ENCODE measurements around the gene SERINC3.

Gene SERINC3

DNA sequence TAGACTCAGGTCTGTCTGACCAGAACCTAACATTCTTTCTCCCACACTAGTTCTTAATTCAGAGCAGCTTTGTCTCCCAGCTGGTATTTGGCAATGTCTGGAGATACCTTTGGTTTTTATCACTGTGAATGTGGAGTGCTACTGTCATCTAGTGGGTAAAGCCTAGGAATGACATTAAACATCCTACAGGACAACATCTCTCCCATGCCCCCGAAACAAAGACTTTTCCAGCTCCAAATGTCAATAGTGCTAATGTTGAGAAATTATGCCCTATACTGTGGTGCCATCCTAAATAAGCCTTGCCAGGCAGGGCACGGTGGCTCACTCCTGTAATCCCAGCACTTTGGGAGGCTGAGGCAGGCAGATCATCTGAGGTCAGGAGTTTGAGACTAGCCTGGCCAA, 50.4 kb downstream of the SERINC3 start:
- H3K4me3 ChIP-seq (ENCODE audit: low read length): no peak overlapping the region
- TF ChIP-seq ZNF274 (IDR thresholded peaks at IDR 0.05; ENCODE audit: low read depth, low read length): no peak

DNA sequence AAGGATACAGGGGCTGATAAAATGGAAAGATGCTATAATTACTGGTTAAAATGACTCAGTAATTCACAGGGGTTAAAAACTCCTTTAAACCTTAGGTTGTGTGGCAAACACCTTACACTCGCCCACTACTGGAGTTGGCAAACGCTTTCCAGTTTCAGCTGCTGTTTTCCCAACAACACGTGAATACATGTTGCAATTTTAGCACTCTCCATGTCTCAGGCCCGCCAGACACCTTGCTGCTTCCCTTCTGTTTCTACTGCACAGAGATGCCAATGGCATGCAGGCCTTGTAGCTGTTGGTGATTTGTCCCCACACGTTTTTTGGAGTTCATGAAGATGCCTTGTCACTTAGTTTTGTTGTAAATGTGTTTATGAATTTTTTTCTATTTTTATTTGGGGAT, 51.5 kb downstream of the SERINC3 start:
- no peak overlapping the region for H3K4me3 ChIP-seq (ENCODE audit: low read length)
- TF ChIP-seq ZNF274 (IDR thresholded peaks at IDR 0.05; ENCODE audit: low read depth, low read length): no peak

GRCh38 chr20:44468044-44468782, 53.7 kb downstream of the SERINC3 start:
- H3K4me3 ChIP-seq (ENCODE audit: low read length): no peak overlapping the region
- no peak for TF ChIP-seq ZNF274 (IDR thresholded peaks at IDR 0.05; ENCODE audit: low read depth, low read length)

GRCh38 chr20:44467289-44467883, 54.5 kb downstream of the SERINC3 start:
- TF ChIP-seq ZNF274 (IDR thresholded peaks at IDR 0.05; ENCODE audit: low read depth, low read length): no peak
- H3K4me3 ChIP-seq (ENCODE audit: low read length): no peak overlapping the region

- TF ChIP-seq ZNF274 (IDR thresholded peaks at IDR 0.05; ENCODE audit: low read depth, low read length): no peak
Observed at GRCh38 chr20:44465001-44465560, 56.8 kb downstream of the SERINC3 start.

DNA sequence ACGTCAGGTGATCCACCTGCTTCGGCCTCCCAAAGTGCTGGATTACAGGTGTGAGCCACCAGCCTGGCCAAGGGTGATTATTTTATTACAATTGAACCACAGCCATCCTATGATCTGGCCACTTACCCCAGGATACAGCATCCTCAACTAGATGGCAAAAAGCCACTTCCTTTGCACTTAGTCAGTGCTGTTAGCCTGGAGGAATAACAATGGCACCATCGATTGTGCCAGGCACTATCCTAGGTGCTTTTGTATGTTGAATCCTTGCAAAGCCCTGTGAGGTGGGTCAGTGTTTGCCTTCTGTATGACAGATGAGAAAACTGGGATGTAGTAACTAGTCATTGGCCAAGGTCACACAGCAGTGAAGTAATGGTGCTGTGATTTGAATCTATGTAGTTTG, 57.4 kb downstream of the SERINC3 start:
- TF ChIP-seq ZNF274 (IDR thresholded peaks at IDR 0.05; ENCODE audit: low read depth, low read length): no peak

More at GRCh38 chr20:44465001-44465560, 56.8 kb downstream of the SERINC3 start:
- H3K4me3 ChIP-seq (ENCODE audit: low read length): no peak overlapping the region

GRCh38 chr20:44463466-44463865, 58.4 kb downstream of the SERINC3 start:
- H3K4me3 ChIP-seq (ENCODE audit: low read length): no peak overlapping the region
- no peak for TF ChIP-seq ZNF274 (IDR thresholded peaks at IDR 0.05; ENCODE audit: low read depth, low read length)

More for the DNA sequence above, 57.4 kb downstream of the SERINC3 start:
- no peak overlapping the region for H3K4me3 ChIP-seq (ENCODE audit: low read length)

- no peak for TF ChIP-seq ZNF274 (IDR thresholded peaks at IDR 0.05; ENCODE audit: low read depth, low read length)
- no peak overlapping the region for H3K4me3 ChIP-seq (ENCODE audit: low read length)
Observed at GRCh38 chr20:44461803-44462174, 60.1 kb downstream of the SERINC3 start.

GRCh38 chr20:44461142-44461802, 60.6 kb downstream of the SERINC3 start:
- TF ChIP-seq ZNF274 (IDR thresholded peaks at IDR 0.05; ENCODE audit: low read depth, low read length): no peak
- H3K4me3 ChIP-seq (ENCODE audit: low read length): no peak overlapping the region

GRCh38 chr20:44460795-44461141, 61.1 kb downstream of the SERINC3 start:
- H3K4me3 ChIP-seq (ENCODE audit: low read length): no peak overlapping the region
- no peak for TF ChIP-seq ZNF274 (IDR thresholded peaks at IDR 0.05; ENCODE audit: low read depth, low read length)

- TF ChIP-seq ZNF274 (IDR thresholded peaks at IDR 0.05; ENCODE audit: low read depth, low read length): no peak
- no peak overlapping the region for H3K4me3 ChIP-seq (ENCODE audit: low read length)
Observed at GRCh38 chr20:44459271-44459670, 62.6 kb downstream of the SERINC3 start.

DNA sequence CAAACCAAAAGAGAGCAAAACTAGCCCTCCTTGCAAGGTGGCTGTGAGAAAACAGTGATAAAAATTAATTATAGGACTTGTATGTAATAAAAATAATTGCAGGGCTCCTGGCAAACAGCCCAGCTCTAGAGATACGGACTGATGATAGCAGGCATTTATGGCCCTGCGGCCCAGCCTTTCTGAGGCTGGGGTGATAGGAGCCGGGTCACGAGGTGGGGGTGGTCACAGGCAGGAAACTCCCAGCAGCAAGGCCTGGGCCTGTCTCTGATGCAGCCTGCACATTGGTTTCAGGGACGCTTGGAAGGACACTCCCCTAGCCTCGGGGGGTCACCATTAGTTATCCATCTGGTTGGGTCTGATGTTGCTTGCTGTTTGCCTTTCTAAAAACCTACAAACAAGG, 64.9 kb downstream of the SERINC3 start:
- TF ChIP-seq ZNF274 (IDR thresholded peaks at IDR 0.05; ENCODE audit: low read depth, low read length): no peak
- no peak overlapping the region for H3K4me3 ChIP-seq (ENCODE audit: low read length)

DNA sequence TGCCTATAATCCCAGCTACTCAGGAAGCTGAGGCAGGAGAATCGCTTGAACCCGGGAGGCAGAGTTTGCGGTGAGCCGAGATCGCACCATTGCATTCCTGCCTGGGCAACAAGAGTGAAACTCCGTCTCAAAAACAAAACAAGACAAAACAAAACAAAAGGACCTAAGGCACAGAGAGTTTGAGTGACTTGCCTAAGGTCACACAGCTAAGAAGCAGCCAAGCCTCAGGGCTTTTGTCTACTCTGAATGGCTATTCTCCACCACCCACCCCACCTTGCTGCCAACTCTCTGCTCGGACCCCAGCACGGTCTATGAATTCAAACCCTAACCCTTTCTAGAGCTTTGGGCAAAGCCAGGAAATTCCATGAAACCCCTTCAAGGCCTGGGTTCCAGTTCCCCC, 65.3 kb downstream of the SERINC3 start:
- no peak for TF ChIP-seq ZNF274 (IDR thresholded peaks at IDR 0.05; ENCODE audit: low read depth, low read length)
- no peak overlapping the region for H3K4me3 ChIP-seq (ENCODE audit: low read length)

GRCh38 chr20:44455126-44455525, 66.7 kb downstream of the SERINC3 start:
- no peak overlapping the region for H3K4me3 ChIP-seq (ENCODE audit: low read length)
- TF ChIP-seq ZNF274 (IDR thresholded peaks at IDR 0.05; ENCODE audit: low read depth, low read length): no peak

All from GM08714 (cell line).